Endothelial cell of umbilical vein (primary cell): ENCODE data around the gene TGFBR3.

ENCODE experiments used
- CTCF ChIP-seq, 2 donors: IDR thresholded peaks; 1 replicate in 1 of 2; 2 replicates in 1 of 2; pipeline ENCODE4 v1.5.1; 2011; ENCODE audit warnings: low read length in 2 of 2, mild to moderate bottlenecking in 2 of 2, moderate library complexity in 2 of 2, control low read depth in 1 of 2, inconsistent platforms in 1 of 2, low read depth in 1 of 2; ENCODE audit not compliant: insufficient read depth in 1 of 2; ENCODE audit errors: extremely low read depth in 1 of 2
- EZH2 ChIP-seq: IDR thresholded peaks from 2 replicates; pipeline ENCODE4 v1.6.1; 2012; ENCODE audit warnings: borderline replicate concordance, low read depth, mild to moderate bottlenecking, moderate library complexity, low read length, inconsistent platforms; ENCODE audit not compliant: severe bottlenecking
- FOS ChIP-seq: IDR thresholded peaks from 2 replicates; pipeline ENCODE4 v1.6.1; 2011; ENCODE audit warnings: mild to moderate bottlenecking, low read length, moderate library complexity, borderline replicate concordance; ENCODE audit not compliant: insufficient read depth
- GATA2 ChIP-seq: IDR thresholded peaks from 2 replicates; pipeline ENCODE4 v1.7.0; 2011; ENCODE audit warnings: low read depth, mild to moderate bottlenecking, moderate library complexity, mixed read lengths, low read length; ENCODE audit not compliant: insufficient read length, insufficient read depth
- JUN ChIP-seq: IDR thresholded peaks from 2 replicates; pipeline ENCODE4 v1.6.1; 2011; ENCODE audit warnings: borderline replicate concordance, low read depth; ENCODE audit not compliant: insufficient read length, insufficient read depth
- MAX ChIP-seq: IDR thresholded peaks from 2 replicates; pipeline ENCODE4 v1.6.1; 2011; ENCODE audit not compliant: insufficient read depth, insufficient read length
- MYC ChIP-seq: IDR thresholded peaks from one replicate; pipeline ENCODE4 v1.6.1; 2011; ENCODE audit warnings: mild to moderate bottlenecking, low read depth, low read length
- POLR2A ChIP-seq: IDR thresholded peaks from 2 replicates; pipeline ENCODE4 v1.6.1; 2012; ENCODE audit warnings: low read depth, mild to moderate bottlenecking, control low read depth, low read length
- POLR2AphosphoS5 ChIP-seq: IDR thresholded peaks from 2 replicates; pipeline ENCODE4 v1.6.1; 2012; ENCODE audit warnings: low read depth, mild to moderate bottlenecking, control low read depth, low read length, moderate library complexity; ENCODE audit not compliant: insufficient read depth

GRCh38 chr1:91731815-91732214 is 154.1 kb downstream of the TGFBR3 start:
- TF ChIP-seq POLR2A = no peak
- no peak for TF ChIP-seq CTCF (IDR thresholded peaks at IDR 0.05; ENCODE audit: extremely low read depth in 1 of 2, insufficient read depth in 1 of 2, low read depth in 1 of 2, low read length in 2 of 2)
- no peak for TF ChIP-seq POLR2AphosphoS5
- no peak for TF ChIP-seq GATA2
- no peak for TF ChIP-seq EZH2
- TF ChIP-seq MAX = no peak
- TF ChIP-seq FOS = no peak
- no peak for TF ChIP-seq MYC
- no peak for TF ChIP-seq JUN
